ENCODE data around the gene SAA4.
"Not testable (repeated sequence)": the region's sequence is repeated elsewhere in the genome, so short reads cannot be mapped to it uniquely, and the experiment has no call there.

GRCh38 chr11:18246379-18247190, 10.0 kb upstream of the SAA4 start:
- not testable (repeated sequence) for TF ChIP-seq CTCF (IDR thresholded peaks at IDR 0.05; ENCODE audit: low read depth, low read length, poor library complexity, severe bottlenecking); EZH2phosphoT487 (IDR thresholded peaks at IDR 0.05; ENCODE audit: borderline replicate concordance, low read length)
